AG10803 (cell line): Measurements from ENCODE around the gene KLHDC7A.

Source experiments
- DNase-seq: peaks from one replicate; pipeline ENCODE4 v3.0.0; 2010; ENCODE audit warnings: low read depth
- H3K4me3 ChIP-seq: 2 replicates; pipeline ENCODE4 v1.5.1; 2011; ENCODE audit warnings: mild to moderate bottlenecking, low read length, control low read depth
- TF ChIP-seq, protein P1 (sequence below): conservative IDR thresholded peaks from 2 replicates; pipeline ENCODE4 v1.5.1; 2011; ENCODE audit warnings: mild to moderate bottlenecking, low read length, control low read depth, inconsistent platforms

The KLHDC7A gene

DNA sequence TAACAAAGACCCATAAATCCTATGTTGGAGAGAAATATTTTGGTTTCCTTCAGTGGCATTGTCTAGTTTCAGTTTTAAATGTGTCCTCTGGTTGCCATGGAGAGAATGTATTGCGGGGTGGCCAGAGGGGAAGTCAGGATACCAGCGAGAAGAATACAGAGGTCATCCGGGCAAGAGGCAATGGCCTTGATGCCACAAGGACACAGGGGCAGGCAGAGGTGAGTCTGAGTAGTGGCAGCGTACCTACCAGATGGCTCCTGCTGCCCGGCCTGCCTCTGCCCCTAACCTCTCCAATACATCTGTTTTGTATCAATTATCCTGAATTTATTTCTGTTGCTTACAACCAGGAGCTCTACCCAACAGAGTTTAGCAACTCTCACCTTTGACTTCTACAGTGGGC is 14.9 kb downstream of the KLHDC7A start:
- no peak for DNase-seq
- TF ChIP-seq, protein P1, sequence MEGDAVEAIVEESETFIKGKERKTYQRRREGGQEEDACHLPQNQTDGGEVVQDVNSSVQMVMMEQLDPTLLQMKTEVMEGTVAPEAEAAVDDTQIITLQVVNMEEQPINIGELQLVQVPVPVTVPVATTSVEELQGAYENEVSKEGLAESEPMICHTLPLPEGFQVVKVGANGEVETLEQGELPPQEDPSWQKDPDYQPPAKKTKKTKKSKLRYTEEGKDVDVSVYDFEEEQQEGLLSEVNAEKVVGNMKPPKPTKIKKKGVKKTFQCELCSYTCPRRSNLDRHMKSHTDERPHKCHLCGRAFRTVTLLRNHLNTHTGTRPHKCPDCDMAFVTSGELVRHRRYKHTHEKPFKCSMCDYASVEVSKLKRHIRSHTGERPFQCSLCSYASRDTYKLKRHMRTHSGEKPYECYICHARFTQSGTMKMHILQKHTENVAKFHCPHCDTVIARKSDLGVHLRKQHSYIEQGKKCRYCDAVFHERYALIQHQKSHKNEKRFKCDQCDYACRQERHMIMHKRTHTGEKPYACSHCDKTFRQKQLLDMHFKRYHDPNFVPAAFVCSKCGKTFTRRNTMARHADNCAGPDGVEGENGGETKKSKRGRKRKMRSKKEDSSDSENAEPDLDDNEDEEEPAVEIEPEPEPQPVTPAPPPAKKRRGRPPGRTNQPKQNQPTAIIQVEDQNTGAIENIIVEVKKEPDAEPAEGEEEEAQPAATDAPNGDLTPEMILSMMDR = no peak
- no peak overlapping the region for H3K4me3 ChIP-seq

GRCh38 chr1:18496056-18496455 is 15.3 kb downstream of the KLHDC7A start:
- H3K4me3 ChIP-seq = no peak overlapping the region
- TF ChIP-seq, protein P1 = no peak
- DNase-seq = no peak

GRCh38 chr1:18496497-18497235 is 15.9 kb downstream of the KLHDC7A start:
- DNase-seq = no peak
- TF ChIP-seq, protein P1 = no peak
- no peak overlapping the region for H3K4me3 ChIP-seq

GRCh38 chr1:18501833-18502232 is 21.1 kb downstream of the KLHDC7A start:
- TF ChIP-seq, protein P1 = no peak
- no peak for DNase-seq
- no peak overlapping the region for H3K4me3 ChIP-seq

GRCh38 chr1:18504609-18505008 is 23.9 kb downstream of the KLHDC7A start:
- TF ChIP-seq, protein P1 = no peak
- no peak overlapping the region for H3K4me3 ChIP-seq
- no peak for DNase-seq

- TF ChIP-seq, protein P1 = no peak
- no peak overlapping the region for H3K4me3 ChIP-seq
- no peak for DNase-seq
These were observed 24.9 kb downstream of the KLHDC7A start for GRCh38 chr1:18505666-18506065.

DNA sequence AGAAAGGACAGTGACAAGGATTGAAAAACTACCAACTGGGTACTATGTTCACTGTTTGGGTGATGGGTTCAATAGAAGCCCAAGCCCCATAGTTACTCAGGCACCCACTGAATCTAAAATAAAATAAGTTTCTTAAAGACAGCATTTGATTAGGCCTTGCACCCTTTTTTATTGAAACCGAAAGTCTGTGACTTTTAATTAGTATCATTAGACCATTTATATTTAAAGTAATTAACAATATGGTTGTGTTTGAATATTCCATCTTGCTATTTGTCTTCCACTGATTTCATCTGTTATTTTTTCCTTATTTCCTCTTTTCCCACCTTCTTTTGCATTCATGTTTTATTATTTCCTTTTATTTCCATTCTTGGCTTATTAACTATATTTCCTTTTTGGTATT is 27.4 kb downstream of the KLHDC7A start:
- DNase-seq = no peak
- TF ChIP-seq, protein P1 = no peak
- no peak overlapping the region for H3K4me3 ChIP-seq
